IPS-11a (cell line): ENCODE measurements around the gene EIF3L.

Experiments used
- H3K4me3 ChIP-seq: one replicate; pipeline ENCODE4 v1.5.1; 2013; ENCODE audit warnings: low read depth, low read length, control low read depth

The EIF3L gene

DNA sequence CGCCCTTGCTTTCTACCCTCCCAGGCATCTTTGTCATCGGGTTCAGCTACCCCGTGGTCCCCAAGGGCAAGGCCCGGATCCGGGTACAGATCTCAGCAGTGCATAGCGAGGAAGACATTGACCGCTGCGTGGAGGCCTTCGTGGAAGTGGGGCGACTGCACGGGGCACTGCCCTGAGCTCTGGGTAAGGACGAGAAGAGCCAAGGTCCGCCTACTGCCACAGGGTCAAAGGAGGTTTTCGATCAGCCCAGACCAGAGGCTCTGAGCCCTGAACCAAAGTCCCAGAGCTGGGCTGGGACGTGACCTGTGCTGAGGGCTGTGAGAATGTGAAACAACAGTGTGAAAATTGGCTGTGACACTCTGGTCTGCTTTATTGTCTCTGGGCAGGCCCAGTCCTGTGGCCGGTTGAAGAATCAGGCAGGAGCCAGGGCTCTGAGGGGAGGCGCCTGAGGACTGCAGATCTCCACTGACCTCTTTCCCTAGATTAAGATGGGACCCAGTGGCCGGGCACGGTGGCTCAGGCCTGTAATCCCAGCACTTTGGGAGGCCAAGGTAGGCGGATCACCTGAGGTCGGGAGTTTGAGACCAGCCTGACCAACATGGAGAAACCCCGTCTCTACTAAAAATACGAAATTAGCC is 32.6 kb upstream of the EIF3L start:
- H3K4me3 ChIP-seq = no peak overlapping the region

GRCh38 chr22:37817705-37818408 is 31.4 kb upstream of the EIF3L start:
- H3K4me3 ChIP-seq = peak overlapping the region; percentile 30

DNA sequence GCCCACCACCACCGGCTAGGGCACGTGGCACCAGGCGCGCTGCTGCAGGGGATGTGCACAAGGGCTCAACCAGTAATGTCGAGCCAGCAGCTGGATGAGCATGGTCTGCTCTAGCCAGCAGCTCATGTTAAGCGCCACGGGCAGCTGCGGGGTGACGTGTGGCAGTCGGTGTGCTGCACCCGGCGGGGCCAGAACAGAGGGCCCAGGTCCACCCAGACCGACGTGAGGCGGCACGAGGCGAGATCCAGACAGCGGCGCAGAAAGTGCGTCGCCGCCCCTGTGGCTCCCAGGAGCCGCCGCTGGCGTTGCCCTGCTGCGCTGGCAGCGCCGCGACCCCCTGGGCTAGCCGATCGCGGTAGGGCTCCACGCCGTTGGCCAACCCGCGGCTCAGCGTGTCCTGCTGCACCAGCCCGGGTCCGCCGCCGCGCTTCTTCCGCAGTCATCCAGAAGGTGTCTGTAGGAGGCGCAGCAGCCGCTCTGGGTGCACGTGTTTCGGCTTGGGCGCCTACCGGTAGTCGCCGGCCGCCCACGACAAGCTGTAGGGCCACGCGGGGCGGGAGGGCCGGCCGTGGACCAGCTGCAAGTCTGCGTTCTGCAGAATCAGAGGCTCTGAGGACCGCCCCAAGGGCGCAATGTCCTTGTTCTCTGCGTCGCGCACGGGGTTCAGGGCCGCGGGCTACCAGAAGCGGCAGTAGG is 30.7 kb upstream of the EIF3L start:
- peak overlapping the region; percentile 17 for H3K4me3 ChIP-seq

GRCh38 chr22:37819105-37819433 is 30.1 kb upstream of the EIF3L start:
- H3K4me3 ChIP-seq = no peak overlapping the region

DNA sequence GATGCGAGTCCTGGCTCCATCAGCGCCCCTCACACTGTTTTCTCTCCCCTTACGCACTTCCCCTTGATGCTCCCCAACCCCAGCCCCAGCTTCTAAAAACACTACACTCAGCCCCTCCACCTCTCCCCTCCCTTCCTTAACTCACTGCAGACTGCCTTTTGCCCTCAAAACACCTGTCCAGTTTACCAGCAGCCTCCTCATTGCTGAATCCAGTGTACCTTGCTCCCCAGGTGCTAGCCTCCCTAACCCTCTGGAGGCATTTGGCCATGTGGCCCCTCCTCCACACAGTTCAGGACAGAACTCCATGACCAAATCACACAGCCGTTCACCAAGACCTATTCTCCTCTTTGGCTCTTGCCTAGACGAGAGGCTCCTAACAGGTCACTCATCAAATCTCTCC is 28.9 kb upstream of the EIF3L start:
- no peak overlapping the region for H3K4me3 ChIP-seq

DNA sequence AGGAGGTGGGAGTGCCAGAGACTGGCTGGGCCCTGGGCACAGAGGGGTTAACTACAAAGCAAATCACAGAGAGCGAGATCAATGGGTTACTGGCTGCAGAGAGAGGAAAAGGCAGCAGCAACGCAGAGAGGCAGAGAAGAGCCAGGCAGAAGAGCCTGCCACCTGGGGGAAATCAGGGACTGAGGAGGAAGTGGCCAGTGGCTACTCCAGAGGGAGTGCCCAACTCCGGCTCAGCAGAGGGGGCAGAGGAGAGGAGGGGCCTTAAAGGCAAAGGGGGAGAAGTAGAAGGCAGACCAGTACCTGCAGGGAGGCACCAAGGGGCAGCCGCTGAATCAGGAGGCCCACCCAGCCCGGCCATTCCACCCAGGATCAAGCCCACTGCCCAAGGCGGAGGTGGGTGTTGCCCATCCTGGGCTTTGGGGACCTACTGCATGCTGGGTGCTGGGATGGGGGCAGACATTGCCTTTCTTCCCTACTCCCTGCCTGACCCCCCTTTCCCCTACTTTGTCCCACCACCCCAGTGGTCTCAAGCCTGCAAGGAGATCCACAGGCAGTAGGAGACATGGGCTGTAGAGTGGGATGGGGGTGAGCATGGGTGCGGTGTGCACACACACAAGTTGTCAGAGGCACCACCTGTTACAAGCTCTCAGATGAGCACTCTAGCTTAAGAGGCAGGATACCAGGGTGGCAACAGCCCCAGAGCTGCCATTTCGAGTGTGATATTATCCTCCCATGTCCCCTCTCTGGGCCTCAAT is 27.0 kb upstream of the EIF3L start:
- H3K4me3 ChIP-seq = no peak overlapping the region

- no peak within 1 kb of the TSS for H3K4me3 ChIP-seq
Measured at GRCh38 chr22:37823134-37823985, 25.9 kb upstream of the EIF3L start, which contains the start of gene GALR3. Gene GALR3 (plus strand): TSS chr22:37823382. CDS start chr22:37823407, 25 bp downstream.

DNA sequence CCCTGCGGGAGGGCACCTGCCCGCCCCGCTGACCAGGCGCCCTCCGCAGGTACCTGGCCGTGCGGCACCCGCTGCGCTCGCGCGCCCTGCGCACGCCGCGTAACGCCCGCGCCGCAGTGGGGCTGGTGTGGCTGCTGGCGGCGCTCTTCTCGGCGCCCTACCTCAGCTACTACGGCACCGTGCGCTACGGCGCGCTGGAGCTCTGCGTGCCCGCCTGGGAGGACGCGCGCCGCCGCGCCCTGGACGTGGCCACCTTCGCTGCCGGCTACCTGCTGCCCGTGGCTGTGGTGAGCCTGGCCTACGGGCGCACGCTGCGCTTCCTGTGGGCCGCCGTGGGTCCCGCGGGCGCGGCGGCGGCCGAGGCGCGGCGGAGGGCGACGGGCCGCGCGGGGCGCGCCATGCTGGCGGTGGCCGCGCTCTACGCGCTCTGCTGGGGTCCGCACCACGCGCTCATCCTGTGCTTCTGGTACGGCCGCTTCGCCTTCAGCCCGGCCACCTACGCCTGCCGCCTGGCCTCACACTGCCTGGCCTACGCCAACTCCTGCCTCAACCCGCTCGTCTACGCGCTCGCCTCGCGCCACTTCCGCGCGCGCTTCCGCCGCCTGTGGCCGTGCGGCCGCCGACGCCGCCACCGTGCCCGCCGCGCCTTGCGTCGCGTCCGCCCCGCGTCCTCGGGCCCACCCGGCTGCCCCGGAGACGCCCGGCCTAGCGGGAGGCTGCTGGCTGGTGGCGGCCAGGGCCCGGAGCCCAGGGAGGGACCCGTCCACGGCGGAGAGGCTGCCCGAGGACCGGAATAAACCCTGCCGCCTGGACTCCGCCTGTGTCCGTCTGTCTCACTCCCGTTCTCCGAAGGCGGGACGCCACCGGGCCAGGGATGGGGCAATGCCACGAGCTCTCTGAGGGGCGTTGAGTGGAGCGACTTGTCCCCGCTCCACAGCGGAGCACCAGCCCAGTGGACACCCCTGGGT is 24.3 kb upstream of the EIF3L start:
- peak overlapping the region; percentile 41 for H3K4me3 ChIP-seq

- no peak overlapping the region for H3K4me3 ChIP-seq
Measured at GRCh38 chr22:37827056-37827455, 22.2 kb upstream of the EIF3L start.

DNA sequence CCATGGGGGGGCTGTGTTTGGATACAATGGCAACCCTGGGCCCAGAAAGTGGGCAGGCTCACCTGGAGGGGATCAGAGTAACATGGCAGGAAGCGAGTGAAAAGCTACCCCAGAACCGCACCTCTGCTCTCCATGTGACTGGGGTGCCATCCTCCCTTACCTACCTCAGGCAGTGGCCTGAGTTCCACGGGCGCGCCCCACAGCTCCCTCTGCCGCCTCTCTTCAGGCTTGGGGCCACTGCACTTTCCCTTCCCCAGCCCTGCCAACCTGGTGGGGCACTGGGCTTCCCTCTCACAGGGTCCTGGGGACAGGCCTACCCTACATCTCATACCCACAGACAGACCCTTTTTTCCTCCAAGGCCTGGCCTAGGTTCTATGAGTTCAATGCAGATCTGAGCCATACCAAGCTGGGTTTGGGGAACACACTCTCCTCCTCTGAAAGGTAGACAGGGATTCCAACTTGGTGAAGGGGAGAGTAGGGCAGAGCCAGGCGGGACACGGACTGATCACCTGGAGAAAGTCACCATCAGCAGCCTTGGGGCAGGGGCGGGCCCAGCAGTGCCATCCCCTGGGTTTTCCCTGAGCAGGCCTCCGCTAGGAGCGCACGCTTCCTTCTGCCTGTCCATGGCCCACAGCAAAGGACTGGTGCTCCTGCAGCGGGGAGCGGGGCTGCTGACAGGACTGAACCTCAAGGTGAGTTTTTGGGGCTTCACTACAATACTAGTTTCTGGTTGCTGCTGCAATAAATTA is 19.0 kb upstream of the EIF3L start:
- no peak overlapping the region for H3K4me3 ChIP-seq

GRCh38 chr22:37831472-37831871 is 17.7 kb upstream of the EIF3L start:
- H3K4me3 ChIP-seq = no peak overlapping the region

GRCh38 chr22:37832022-37832857 is 17.0 kb upstream of the EIF3L start:
- H3K4me3 ChIP-seq = no peak overlapping the region

DNA sequence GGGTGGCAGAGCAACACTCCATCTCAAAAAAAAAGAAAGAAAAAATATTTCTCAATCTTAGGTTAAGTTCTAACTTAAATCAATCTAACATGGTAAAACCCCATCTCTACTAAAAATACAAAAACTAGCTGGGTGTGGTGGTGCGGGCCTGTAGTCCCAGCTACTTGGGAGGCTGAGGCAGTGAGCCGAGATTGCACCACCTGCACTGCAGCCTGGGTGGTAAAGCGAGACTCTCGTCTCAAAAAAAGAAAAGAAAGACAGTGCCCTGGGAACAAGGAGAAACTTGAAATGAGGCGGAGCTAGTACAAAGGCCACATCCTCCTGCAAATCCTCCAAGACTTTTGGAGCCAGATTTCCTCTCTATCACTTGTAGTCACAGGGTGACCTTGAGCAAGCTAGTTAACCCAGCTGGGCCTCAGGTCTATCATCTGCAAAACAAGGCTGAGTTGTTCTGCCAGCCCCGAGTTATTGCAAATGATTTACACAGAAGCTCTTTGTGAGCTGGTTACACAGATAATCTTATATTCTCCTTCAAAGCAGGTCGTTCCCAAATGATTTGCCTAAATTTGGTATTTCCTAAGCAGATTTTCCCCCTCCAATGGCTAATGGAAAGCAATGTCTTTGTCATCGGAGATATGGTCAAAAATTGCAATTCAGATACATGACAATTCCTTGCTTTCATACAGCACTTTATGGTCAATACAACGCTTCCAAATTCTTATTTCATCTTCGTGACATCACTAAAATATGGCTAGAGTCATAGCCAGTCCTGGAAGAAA is 7.0 kb upstream of the EIF3L start:
- H3K4me3 ChIP-seq = no peak overlapping the region

GRCh38 chr22:37843741-37844089 is 5.5 kb upstream of the EIF3L start:
- peak overlapping the region; percentile 74 for H3K4me3 ChIP-seq

GRCh38 chr22:37844904-37845329 is 4.3 kb upstream of the EIF3L start:
- H3K4me3 ChIP-seq = no peak overlapping the region

- no peak overlapping the region for H3K4me3 ChIP-seq
Measured at GRCh38 chr22:37846433-37846832, 2.8 kb upstream of the EIF3L start.

- peak overlapping the region; percentile 100 for H3K4me3 ChIP-seq
Measured at GRCh38 chr22:37848587-37849088, 581 bp upstream of the EIF3L start.
